Left renal cortex interstitium (tissue), 4 donors: ENCODE measurements around the gene TMEM91. TPM values are rescaled to one million over a fixed set of nuclear protein-coding genes. Genes with fewer than 3 reads are reported as not detected.
"Not testable (repeated sequence)": the region's sequence is repeated elsewhere in the genome, so short reads cannot be mapped to it uniquely, and the experiment has no call there.

ENCODE experiments used
- DNase-seq, 4 donors: peaks; one replicate each; pipeline ENCODE4 v3.0.0-alpha.2; 2013; ENCODE audit warnings: low read depth in 4 of 4, low spot score in 2 of 4, missing footprints in 1 of 4
- polyA plus RNA-seq, 4 donors: library from polyadenylated mRNA; unstranded; fragments of 120-200 nt; gene quantifications; one replicate each; pipeline ENCODE4 v1.2.1, GENCODE V29; 2013; ENCODE audit not compliant: insufficient read length in 4 of 4

TMEM91 gene
- 10 to 100 TPM in 3 of 4 donors, 1 to 10 TPM in 1; 7.7 to 30.2 (median 18.2) TPM for polyA plus RNA-seq

- no peak for DNase-seq
Measured at GRCh38 chr19:41376241-41376997, at the start of gene TMEM91. TMEM91 (plus strand) TSS chr19:41376533; CDS start chr19:41378310, 1,777 bp downstream.

GRCh38 chr19:41327076-41327575, 49.2 kb upstream of the TMEM91 start:
- no peak for DNase-seq

- no peak for DNase-seq
Measured at GRCh38 chr19:41327576-41328156, 48.7 kb upstream of the TMEM91 start.

GRCh38 chr19:41328157-41328841, 48.0 kb upstream of the TMEM91 start:
- no peak for DNase-seq

- DNase-seq: no peak
Measured at GRCh38 chr19:41328842-41329225, 47.5 kb upstream of the TMEM91 start.

- no peak for DNase-seq
Measured at GRCh38 chr19:41330481-41330880, 45.9 kb upstream of the TMEM91 start.

- DNase-seq: no peak
Measured at GRCh38 chr19:41330946-41331678, 45.2 kb upstream of the TMEM91 start.

GRCh38 chr19:41332000-41332399, 44.3 kb upstream of the TMEM91 start:
- DNase-seq: no peak

- DNase-seq: no peak
Measured at GRCh38 chr19:41332468-41332867, 43.9 kb upstream of the TMEM91 start.

- no peak for DNase-seq
Measured at GRCh38 chr19:41334793-41335192, 41.5 kb upstream of the TMEM91 start.

GRCh38 chr19:41335467-41335866, 40.9 kb upstream of the TMEM91 start:
- no peak for DNase-seq

- no peak for DNase-seq
Measured at GRCh38 chr19:41339936-41340335, 36.4 kb upstream of the TMEM91 start.

- no peak for DNase-seq
Measured at GRCh38 chr19:41341669-41342490, 34.5 kb upstream of the TMEM91 start.

GRCh38 chr19:41344162-41344561, 32.2 kb upstream of the TMEM91 start:
- DNase-seq: no peak

- not testable (repeated sequence) for DNase-seq
Measured at GRCh38 chr19:41346916-41347315, 29.4 kb upstream of the TMEM91 start.

GRCh38 chr19:41350735-41351338, 25.5 kb upstream of the TMEM91 start:
- DNase-seq: no peak

GRCh38 chr19:41351339-41352245, 24.7 kb upstream of the TMEM91 start:
- DNase-seq: no peak

- DNase-seq: no peak
Measured at GRCh38 chr19:41352279-41352608, 24.1 kb upstream of the TMEM91 start.
